Endothelial cell of umbilical vein (primary cell): ENCODE measurements around the gene FPGS. TPM values are rescaled to one million over a fixed set of nuclear protein-coding genes. Genes with fewer than 3 reads are reported as not detected.

Experiments
- BruUV-seq: library from RNA; stranded (reverse); fragments of 400-500 nt; replicated peaks from 2 replicates; lab custom pipeline; 2021; lab: Mats Ljungman, UMichigan
- CTCF ChIA-PET: fragments of 300-600, 350-600 bp; sonication (Branson Sonifier 250); formaldehyde crosslinking; loops from one replicate; lab custom pipeline; 2021; ENCODE audit warnings: antibody characterized with exemption, inconsistent platforms; lab: Charles Lee
- POLR2A ChIA-PET: fragments of 300-600, 350-600 bp; sonication (Branson Sonifier 250); formaldehyde crosslinking; loops from one replicate; lab custom pipeline; 2021; ENCODE audit warnings: antibody characterized with exemption, inconsistent platforms; lab: Charles Lee
- DNase-seq: peaks from one replicate; pipeline ENCODE4 v3.0.0-alpha.2; 2011; ENCODE audit warnings: low read depth, low spot score
- FAIRE-seq: peaks from 2 replicates; lab custom pipeline; 2011; peaks lifted over from hg19 to GRCh38; lab: Jason Lieb, UNC
- H2AFZ ChIP-seq: 2 replicates; pipeline ENCODE4 v1.6.0; 2012; ENCODE audit warnings: low read depth, low read length, control low read depth, inconsistent platforms
- H3K27ac ChIP-seq: 2 replicates; pipeline ENCODE4 v1.5.1; 2011; ENCODE audit warnings: low read depth, mild to moderate bottlenecking, control low read depth, low read length, moderate library complexity; ENCODE audit not compliant: insufficient read depth
- H3K27me3 ChIP-seq, 2 experiments: 2 replicates each; pipeline versions ENCODE4 v1.6.0 to v1.6.1; 2011; ENCODE audit warnings: low read length in 2 of 2, mixed read lengths in 1 of 2; ENCODE audit not compliant: control insufficient read depth in 2 of 2, insufficient read depth in 2 of 2
- H3K36me3 ChIP-seq, 2 experiments: 2 replicates in 1 of 2; 3 replicates in 1 of 2; pipeline ENCODE4 v1.5.1; 2011; ENCODE audit warnings: low read length in 2 of 2, mild to moderate bottlenecking in 1 of 2, moderate library complexity in 1 of 2; ENCODE audit not compliant: control insufficient read depth in 2 of 2, insufficient read depth in 2 of 2; ENCODE audit errors: extremely low read depth in 1 of 2
- H3K4me1 ChIP-seq: 3 replicates; pipeline ENCODE4 v1.5.1; 2011; ENCODE audit warnings: mild to moderate bottlenecking, low read length; ENCODE audit not compliant: control insufficient read depth, insufficient read depth; ENCODE audit errors: extremely low read depth
- H3K4me2 ChIP-seq: 2 replicates; pipeline ENCODE4 v1.6.1; 2011; ENCODE audit warnings: low read length, control low read depth, mixed read lengths; ENCODE audit not compliant: insufficient read depth
- H3K4me3 ChIP-seq, 3 experiments: fragments of 200-600 bp in 1 of 3; sonication (generic), shearing (Covaris generic) in 1 of 3; replicated peaks in 1 of 3; 2 replicates each; pipeline ENCODE4 v1.5.1; 2011 to 2016; ENCODE audit warnings: control low read depth in 3 of 3, low read length in 3 of 3, mild to moderate bottlenecking in 2 of 3, inconsistent platforms in 1 of 3, low read depth in 1 of 3, moderate library complexity in 1 of 3; ENCODE audit not compliant: insufficient read depth in 1 of 3
- H3K79me2 ChIP-seq: 2 replicates; pipeline ENCODE4 v1.6.0; 2012; ENCODE audit warnings: low read length, inconsistent platforms; ENCODE audit not compliant: control insufficient read depth, insufficient read depth
- H3K9ac ChIP-seq: replicated peaks from 2 replicates; pipeline ENCODE3; 2011; ENCODE audit warnings: low read length, control low read depth; ENCODE audit not compliant: insufficient read depth; ENCODE audit errors: extremely low read depth
- H3K9me1 ChIP-seq: replicated peaks from 3 replicates; pipeline ENCODE4 v1.6.0; 2011; ENCODE audit warnings: mild to moderate bottlenecking, low read length; ENCODE audit not compliant: control insufficient read depth, insufficient read depth; ENCODE audit errors: extremely low read depth
- H3K9me3 ChIP-seq: replicated peaks from 2 replicates; pipeline ENCODE4 v1.5.1; 2012; ENCODE audit warnings: low read length, inconsistent platforms; ENCODE audit not compliant: control insufficient read depth, insufficient read depth
- H4K20me1 ChIP-seq: replicated peaks from 2 replicates; pipeline ENCODE3; 2011; ENCODE audit warnings: mild to moderate bottlenecking, low read length; ENCODE audit not compliant: control insufficient read depth, insufficient read depth; ENCODE audit errors: extremely low read depth
- CTCF ChIP-seq, 2 donors: IDR thresholded peaks; 1 replicate in 1 of 2; 2 replicates in 1 of 2; pipeline ENCODE4 v1.5.1; 2011; ENCODE audit warnings: low read length in 2 of 2, mild to moderate bottlenecking in 2 of 2, moderate library complexity in 2 of 2, control low read depth in 1 of 2, inconsistent platforms in 1 of 2, low read depth in 1 of 2; ENCODE audit not compliant: insufficient read depth in 1 of 2; ENCODE audit errors: extremely low read depth in 1 of 2
- EZH2 ChIP-seq: IDR thresholded peaks from 2 replicates; pipeline ENCODE4 v1.6.1; 2012; ENCODE audit warnings: borderline replicate concordance, low read depth, mild to moderate bottlenecking, moderate library complexity, low read length, inconsistent platforms; ENCODE audit not compliant: severe bottlenecking
- FOS ChIP-seq: IDR thresholded peaks from 2 replicates; pipeline ENCODE4 v1.6.1; 2011; ENCODE audit warnings: mild to moderate bottlenecking, low read length, moderate library complexity, borderline replicate concordance; ENCODE audit not compliant: insufficient read depth
- GATA2 ChIP-seq: IDR thresholded peaks from 2 replicates; pipeline ENCODE4 v1.7.0; 2011; ENCODE audit warnings: low read depth, mild to moderate bottlenecking, moderate library complexity, mixed read lengths, low read length; ENCODE audit not compliant: insufficient read length, insufficient read depth
- JUN ChIP-seq: IDR thresholded peaks from 2 replicates; pipeline ENCODE4 v1.6.1; 2011; ENCODE audit warnings: borderline replicate concordance, low read depth; ENCODE audit not compliant: insufficient read length, insufficient read depth
- MAX ChIP-seq: IDR thresholded peaks from 2 replicates; pipeline ENCODE4 v1.6.1; 2011; ENCODE audit not compliant: insufficient read depth, insufficient read length
- MYC ChIP-seq: IDR thresholded peaks from one replicate; pipeline ENCODE4 v1.6.1; 2011; ENCODE audit warnings: mild to moderate bottlenecking, low read depth, low read length
- POLR2A ChIP-seq: IDR thresholded peaks from 2 replicates; pipeline ENCODE4 v1.6.1; 2012; ENCODE audit warnings: low read depth, mild to moderate bottlenecking, control low read depth, low read length
- POLR2AphosphoS5 ChIP-seq: IDR thresholded peaks from 2 replicates; pipeline ENCODE4 v1.6.1; 2012; ENCODE audit warnings: low read depth, mild to moderate bottlenecking, control low read depth, low read length, moderate library complexity; ENCODE audit not compliant: insufficient read depth
- dilution Hi-C: fragments of 300-500 bp; cut with MboI; formaldehyde crosslinking; loops from one replicate; pipeline ENCODE4 v1.15.0; 2019; ENCODE audit warnings: low sequenced_read_pairs; ENCODE audit not compliant: extremely low pct_ligation_motif_present
- intact Hi-C: fragments of 100-400 bp; cut with micrococcal nuclease; formaldehyde crosslinking; loops from one replicate; pipeline ENCODE4 v1.10.0; 2022
- polyA plus RNA-seq, 4 experiments: library from polyadenylated mRNA; depleted of rRNA in 3 of 4; stranded (reverse) in 3 of 4; unstranded in 1 of 4; fragments of >200 nt; gene quantifications; 2 replicates each; pipeline versions ENCODE4 v1.2.1 to v1.2.3, GENCODE V29; 2011 to 2012; ENCODE audit warnings: missing spikeins in 1 of 4
- total RNA-seq: library from RNA; stranded (reverse); gene quantifications from 2 replicates; pipeline ENCODE4 v1.2.3, GENCODE V29; 2021

FPGS gene
- total and polyA plus RNA-seq, 2 donors (not counting 3 experiments of a cell fraction or from before 2014, with no cell fraction given) = 77.7 to 90.2 TPM

GRCh38 chr9:127789179-127789578 lies 13.5 kb upstream of the FPGS start:
- ChIA-PET CTCF (interaction anchor here (1.6 to 7.2 kb wide), 2 partner anchors 54 to 80 kb away, joined by 5 to 58 read pairs; partner anchors contain the start of gene TOR2A), POLR2A (no interaction called here)
- H3K79me2 ChIP-seq = peaks cover 52% of the 10 kb centered on the region
- DNase-seq (no peak), FAIRE-seq (no peak)
- no peak overlapping the region for H3K27ac ChIP-seq
- TF ChIP-seq CTCF (IDR thresholded peaks at IDR 0.05; ENCODE audit: extremely low read depth in 1 of 2, insufficient read depth in 1 of 2, low read depth in 1 of 2, low read length in 2 of 2) (no peak), EZH2 (no peak), FOS (no peak), JUN (no peak), POLR2A (no peak), MYC (no peak), POLR2AphosphoS5 (no peak), MAX (no peak), GATA2 (no peak)
- H3K9ac ChIP-seq = no peak overlapping the region
- H3K9me3 ChIP-seq = no peaks in the 10 kb centered on the region
- no peak overlapping the region for H3K4me2 ChIP-seq
- dilution Hi-C loops = no loop called here
- no peak overlapping the region for H3K4me3 ChIP-seq
- no TSS peak for BruUV-seq
- H3K27me3 ChIP-seq = no peaks in the 10 kb centered on the region
- intact Hi-C loops = loop anchor here (5.0 kb wide), 1 partner anchor 272 kb away; no protein-coding TSS in a partner anchor
- H2AFZ ChIP-seq = no peak overlapping the region
- no peaks in the 10 kb centered on the region for H3K9me1 ChIP-seq
- peaks cover 40 to 43% of the 10 kb centered on the region in 2 experiments for H3K36me3 ChIP-seq
- peaks cover 21% of the 10 kb centered on the region for H3K4me1 ChIP-seq
- no peaks in the 10 kb centered on the region for H4K20me1 ChIP-seq
